GM10266 (cell line): ENCODE measurements around the gene AP5B1.

Source experiments
- DNase-seq: peaks from one replicate; pipeline ENCODE4 v3.0.0; 2012; ENCODE audit errors: extremely low spot score
- TF ChIP-seq, protein P1 (sequence below): IDR thresholded peaks from 2 replicates; pipeline ENCODE4 v1.5.1; 2012; ENCODE audit warnings: mild to moderate bottlenecking, low read depth; ENCODE audit not compliant: control insufficient read depth, insufficient read depth; ENCODE audit errors: missing control alignments

The AP5B1 gene

GRCh38 chr11:65798882-65799281 is 18.1 kb upstream of the AP5B1 start:
- TF ChIP-seq, protein P1, sequence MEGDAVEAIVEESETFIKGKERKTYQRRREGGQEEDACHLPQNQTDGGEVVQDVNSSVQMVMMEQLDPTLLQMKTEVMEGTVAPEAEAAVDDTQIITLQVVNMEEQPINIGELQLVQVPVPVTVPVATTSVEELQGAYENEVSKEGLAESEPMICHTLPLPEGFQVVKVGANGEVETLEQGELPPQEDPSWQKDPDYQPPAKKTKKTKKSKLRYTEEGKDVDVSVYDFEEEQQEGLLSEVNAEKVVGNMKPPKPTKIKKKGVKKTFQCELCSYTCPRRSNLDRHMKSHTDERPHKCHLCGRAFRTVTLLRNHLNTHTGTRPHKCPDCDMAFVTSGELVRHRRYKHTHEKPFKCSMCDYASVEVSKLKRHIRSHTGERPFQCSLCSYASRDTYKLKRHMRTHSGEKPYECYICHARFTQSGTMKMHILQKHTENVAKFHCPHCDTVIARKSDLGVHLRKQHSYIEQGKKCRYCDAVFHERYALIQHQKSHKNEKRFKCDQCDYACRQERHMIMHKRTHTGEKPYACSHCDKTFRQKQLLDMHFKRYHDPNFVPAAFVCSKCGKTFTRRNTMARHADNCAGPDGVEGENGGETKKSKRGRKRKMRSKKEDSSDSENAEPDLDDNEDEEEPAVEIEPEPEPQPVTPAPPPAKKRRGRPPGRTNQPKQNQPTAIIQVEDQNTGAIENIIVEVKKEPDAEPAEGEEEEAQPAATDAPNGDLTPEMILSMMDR = no peak
- DNase-seq = no peak

- TF ChIP-seq, protein P1 = no peak
- no peak for DNase-seq
These were observed 16.9 kb upstream of the AP5B1 start for GRCh38 chr11:65797711-65798110.

DNA sequence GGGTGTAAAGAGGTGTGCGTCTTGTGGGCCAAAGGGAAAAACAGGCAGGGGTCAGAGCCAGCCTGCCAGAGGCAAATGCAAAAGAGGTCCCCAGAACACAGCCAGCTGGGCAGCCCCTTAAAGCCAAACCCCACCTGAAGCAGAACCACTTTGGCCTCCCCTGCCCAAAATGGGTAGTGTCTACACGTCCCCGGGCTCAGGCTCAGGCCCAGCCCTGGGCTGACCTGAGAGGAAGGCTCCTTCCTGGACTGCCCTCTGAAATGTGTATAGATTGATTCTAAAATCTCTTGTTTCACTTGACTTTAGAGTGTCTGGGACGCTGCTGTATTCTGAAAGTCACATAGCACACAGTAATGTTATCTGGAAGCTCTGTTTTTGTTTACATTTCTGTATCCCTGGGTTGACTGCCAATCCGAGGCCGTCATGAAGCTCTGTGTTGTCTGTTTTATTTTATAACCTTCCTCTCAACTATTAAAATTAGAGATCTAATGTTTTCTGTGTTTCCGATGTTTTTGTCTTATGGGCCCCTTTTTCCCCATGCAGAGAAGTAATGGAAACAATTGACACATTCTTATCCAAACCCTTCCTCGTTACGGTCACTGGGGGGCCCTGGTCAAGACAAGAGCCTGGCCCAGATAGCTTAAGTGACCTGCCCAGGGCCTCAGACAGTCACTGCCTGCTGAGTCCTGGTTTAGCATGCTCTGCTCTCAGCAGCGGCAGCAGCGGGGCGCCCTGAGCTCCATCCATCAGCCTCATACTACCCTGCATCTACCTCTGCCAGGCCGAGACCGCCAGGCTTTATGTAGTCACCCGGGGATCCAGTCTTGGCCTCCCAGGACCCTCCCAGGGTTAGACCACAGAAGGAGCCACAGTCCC is 16.2 kb upstream of the AP5B1 start:
- DNase-seq = no peak
- TF ChIP-seq, protein P1 = no peak

DNA sequence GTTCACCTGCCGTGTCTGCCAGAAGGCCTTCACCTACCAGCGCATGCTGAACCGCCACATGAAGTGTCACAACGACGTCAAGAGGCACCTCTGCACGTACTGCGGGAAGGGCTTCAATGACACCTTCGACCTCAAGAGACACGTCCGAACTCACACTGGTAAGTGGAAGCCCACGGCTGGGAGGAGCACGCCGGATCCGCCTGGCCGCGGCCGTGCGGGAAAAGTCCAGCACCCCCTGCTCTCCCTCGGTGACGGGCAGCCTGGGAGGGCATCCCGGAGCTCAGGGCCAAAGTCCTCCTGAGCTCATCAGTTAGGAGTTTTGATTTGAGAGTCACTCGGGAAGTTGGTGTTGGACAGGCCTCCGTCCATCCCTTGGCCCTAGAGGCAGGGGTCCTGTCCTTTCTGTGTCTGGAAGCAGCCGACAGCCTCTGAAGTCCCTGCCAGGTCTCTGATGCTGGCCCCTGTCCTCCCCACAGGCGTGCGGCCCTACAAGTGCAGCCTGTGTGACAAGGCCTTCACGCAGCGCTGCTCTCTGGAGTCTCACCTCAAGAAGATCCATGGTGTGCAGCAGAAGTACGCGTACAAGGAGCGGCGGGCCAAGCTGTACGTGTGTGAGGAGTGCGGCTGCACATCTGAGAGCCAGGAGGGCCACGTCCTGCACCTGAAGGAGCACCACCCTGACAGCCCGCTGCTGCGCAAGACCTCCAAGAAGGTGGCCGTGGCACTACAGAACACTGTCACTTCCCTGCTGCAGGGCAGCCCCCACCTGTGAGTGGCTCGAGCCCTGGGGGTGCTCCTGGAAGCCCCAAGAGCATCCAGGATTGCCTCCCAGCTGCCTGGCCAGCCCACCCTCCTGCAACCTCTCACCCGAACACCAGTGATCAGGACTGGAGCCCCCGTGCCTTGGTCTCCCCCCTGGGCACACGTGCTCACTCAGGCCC is 14.1 kb upstream of the AP5B1 start:
- TF ChIP-seq, protein P1 = no peak
- no peak for DNase-seq

DNA sequence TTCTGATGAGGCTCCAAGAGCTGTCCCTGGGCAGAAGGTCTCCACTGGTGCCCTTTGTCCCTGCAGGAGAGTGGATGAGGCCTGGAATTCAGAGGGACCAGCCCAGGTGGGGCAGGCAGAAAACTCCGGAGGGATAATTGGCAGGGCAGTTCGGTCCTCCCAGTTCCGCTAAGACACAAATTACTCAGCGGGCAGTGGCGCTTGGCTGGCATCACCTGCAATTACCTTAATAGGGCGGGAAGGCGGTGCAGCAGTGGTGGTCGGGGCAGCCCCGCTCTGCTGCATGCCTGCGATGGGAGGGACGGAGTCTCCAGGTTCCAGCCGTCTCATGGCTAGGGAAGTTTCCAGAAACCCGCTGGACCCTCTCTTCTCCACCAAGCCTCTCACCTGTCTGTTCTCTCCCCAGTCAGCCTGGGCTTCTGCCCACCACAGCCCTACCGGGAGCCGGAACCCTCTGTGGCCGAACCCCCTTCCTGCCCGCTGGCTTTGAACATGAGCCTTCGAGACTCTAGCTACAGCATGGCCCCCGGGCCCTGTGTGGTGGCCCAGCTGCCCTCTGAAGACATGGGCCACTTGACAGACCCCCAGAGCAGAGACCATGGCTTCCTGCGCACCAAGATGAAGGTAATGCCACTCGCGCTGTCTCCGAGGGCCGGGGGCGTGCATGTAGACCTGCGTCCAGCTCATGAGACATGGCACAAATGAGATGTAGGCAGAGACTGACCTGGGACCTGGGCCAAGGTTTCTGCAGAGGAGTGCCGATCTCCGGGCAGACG is 13.0 kb upstream of the AP5B1 start:
- DNase-seq = no peak
- TF ChIP-seq, protein P1 = no peak

DNA sequence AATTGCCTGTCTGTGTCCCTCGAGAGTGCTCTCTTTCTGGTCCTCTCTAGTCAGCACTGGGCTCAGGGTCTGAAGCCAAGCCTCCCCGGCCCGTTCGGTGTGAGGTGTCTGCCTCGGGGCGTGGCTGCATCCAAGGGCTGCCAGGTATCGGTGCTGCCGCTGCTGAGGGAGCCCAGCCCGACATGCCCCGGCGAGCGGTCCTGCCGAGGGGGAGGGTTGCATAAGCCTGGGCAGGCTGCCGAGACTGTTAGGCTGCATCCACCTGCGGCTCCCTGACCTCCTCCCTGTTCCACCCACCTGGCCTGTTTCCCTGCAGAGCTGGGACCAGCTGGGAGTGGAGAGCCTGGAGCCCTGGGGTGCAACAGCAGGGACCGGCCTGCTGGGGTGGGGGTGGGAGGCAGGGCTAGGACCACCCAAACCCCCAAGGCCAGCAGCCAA is 12.4 kb upstream of the AP5B1 start:
- TF ChIP-seq, protein P1 = no peak
- DNase-seq = no peak
